HG03457 (cell line): Measurements from ENCODE around the gene DNASE1L2.
A peak's percentile ranks its signal among the peaks of the same experiment; 100 is the strongest.

Experiments
- ATAC-seq: cut with Tn5 transposase; IDR thresholded peaks from one replicate; pipeline ENCODE4 v1.9.1; 2021; ENCODE audit warnings: moderate number of reproducible peaks; ENCODE audit not compliant: unreplicated experiment

DNASE1L2 gene

DNA sequence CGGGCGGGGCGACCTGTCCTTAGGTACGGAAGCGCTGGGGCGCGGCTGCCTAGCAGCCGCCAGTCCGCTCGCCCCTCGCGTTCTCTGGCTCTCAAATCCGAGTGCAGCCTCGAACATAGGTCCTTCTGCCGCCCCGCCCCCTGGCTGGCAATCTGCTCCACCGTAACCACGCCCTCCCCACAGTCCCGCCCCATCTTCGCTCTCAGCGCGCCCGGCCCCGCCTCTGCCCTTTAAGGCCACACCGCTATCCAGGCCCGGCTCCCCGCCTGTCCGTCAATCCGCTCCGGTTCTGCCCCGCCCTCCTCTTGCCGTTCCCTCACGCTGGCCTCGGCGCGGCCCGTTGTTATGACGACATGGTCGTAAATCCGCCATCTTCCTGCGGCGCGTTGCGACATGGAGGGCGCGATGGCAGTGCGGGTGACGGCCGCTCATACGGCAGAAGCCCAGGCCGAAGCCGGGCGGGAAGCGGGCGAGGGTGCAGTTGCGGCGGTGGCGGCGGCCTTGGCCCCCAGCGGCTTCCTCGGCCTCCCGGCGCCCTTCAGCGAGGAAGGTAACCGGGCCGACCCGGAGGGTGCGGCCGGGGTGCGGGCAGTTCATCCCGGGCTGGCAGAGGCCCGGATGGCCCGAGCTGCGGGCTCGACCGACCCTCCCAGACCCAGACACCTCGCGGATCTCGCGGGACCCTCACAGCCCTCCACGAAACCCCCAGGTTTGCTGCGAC is 12.9 kb upstream of the DNASE1L2 start, which contains the start of gene E4F1:
Gene E4F1 (plus strand): TSS at position 371 of the 721 bp plus-strand sequence. CDS start 23 bp downstream, at position 394.
- peak; percentile 78 for ATAC-seq

DNA sequence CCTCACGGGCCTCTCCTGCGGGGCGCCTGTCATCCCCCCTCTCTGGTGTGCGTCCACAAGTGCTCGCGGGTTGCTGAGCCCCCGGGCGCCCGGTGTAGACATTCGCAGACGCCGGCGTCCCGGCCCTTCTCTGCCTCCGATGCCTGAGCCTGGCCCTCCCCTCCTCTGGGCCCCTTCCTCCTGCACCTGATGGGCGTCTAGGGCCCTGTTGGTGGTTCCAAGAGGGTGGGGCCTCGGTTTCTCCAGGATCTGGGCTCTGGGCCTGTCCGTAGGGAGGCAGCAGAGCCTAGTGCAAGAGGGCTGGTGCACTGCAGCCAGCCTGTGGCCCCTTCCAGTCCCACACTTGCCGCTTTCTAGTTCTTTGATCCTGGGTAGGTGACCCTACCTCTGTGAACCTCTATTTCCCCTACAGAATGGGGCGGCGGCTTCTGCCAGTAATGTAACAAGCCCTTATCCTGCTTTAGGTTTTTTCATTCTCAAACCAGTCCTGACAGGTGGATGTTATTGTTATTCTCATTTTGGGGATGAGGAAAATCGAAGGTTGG is 12.2 kb upstream of the DNASE1L2 start:
- ATAC-seq = peak; percentile 4

DNA sequence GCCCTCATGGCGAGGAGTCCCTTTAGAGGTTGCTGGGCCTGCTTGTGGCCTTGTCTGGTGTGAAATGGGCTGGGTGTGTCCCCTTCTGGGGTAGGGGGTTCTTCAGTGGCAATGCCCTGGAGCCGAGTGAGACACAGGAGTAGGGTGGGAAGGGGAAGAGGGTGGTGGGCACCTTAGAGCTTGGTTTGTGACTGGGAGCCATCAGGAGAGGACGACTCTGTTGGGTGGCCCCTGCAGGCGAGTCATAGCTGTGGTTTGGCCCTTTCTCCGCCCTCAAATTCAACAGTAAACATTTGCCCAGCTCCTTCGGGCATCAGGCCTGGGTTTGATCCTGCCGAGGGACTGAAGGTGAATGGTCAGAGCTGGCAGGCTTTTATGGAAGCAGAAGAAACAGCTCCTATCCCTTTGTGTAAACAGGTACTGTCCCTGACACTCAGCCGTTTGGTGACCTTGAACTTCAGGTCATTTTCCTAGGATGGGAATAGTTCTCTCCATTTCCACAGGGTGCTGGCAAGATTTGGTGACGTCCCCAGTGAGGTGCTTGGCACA is 9.9 kb upstream of the DNASE1L2 start:
- ATAC-seq = no peak

DNA sequence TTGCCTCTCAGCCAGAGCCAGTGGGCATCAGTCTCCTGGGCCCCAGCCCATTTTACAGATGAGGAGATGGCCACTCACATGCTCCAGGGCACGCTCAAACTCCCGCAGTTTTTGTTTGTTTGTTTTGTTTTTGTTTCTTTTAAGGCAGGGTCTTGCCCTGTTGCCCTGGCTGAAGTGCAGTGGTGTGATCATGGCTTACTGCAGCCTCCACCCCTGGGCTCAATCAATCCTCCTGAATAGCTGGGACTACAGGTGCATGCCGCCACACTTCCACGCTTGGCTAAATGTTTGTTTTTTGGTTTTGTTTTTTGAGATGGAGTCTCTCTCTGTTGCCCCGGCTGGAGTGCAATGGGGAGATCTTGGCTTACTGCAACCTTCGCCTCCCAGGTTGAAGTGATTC is 9.3 kb upstream of the DNASE1L2 start:
- no peak for ATAC-seq

DNA sequence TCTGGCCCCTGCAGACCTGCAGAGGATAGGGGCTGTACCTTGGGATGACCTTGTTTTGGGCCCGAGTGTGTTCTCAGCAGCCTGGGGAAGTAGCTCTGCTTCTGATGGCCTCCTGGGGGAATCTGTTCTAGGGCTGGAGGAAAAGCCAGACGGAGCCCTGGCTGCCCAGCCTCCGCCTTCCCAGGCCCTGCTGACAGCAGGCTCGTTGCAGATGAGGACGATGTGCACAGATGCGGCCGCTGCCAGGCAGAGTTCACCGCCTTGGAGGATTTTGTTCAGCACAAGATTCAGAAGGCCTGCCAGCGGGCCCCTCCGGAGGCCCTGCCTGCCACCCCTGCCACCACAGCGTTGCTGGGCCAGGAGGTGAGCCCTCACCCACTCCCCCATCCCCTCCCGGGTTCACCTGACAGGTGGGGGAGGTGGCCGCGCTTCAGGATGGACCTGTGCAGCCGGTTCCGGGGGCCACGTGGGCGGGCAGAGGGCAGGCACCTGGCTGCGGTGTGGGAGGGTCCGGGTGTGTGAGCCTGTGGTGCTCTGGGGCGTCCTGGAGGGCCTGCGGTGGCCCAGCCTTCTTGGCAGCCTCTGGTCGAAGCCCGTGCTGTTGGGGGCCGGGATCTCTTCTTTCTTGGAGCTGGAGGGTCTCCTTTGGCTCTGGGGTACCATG is 8.0 kb upstream of the DNASE1L2 start:
- ATAC-seq = no peak

DNA sequence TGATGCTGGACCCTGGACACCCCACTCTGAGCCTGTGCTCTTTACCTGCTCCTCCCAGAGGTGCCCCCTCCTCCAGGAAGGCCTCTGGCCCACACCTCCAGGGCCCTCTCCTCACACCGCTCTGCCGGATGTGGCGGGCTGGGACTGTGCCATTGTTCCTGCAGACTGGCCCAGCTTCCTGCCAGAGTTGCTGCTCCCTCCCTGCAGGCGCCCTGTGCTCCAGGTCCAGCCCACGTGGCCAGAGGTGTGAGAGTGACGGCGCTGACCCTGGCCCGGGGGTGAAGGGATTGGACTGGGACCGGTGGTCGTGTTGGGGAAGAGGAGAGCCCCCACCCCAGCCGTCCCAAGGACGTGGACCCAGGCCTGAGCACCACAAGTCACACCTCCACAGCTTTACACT is 7.2 kb upstream of the DNASE1L2 start:
- ATAC-seq = no peak

DNA sequence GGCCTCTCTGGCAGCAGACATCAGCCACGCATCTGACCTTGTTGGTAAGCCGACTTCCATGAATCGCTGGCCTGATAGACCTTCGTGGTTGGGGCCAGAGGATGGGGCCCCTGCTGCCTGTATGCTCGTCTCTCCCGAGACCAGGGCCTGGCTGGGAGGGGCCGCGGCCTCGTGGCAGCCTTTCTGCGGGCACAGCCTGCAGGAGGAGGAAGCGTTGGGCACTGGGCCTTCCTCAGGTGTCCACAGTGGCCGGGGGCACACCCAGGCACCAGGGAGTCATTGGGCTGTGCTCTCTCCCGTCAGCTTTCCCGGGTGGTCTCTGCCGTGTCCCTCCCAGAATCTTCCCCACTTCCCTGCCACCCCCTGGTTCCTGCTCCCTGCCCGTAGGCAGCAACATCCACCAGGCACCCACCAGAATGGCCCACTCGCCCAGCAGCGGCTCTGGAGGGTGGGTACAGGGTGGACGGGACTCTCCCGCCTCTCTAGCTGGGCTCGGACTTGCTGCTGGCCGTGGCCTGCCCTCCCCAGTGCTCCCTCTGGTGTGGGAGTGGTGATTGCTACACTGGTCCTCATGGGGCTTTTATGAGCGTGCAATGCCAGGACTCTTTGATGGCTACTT is 6.5 kb upstream of the DNASE1L2 start:
- no peak for ATAC-seq

DNA sequence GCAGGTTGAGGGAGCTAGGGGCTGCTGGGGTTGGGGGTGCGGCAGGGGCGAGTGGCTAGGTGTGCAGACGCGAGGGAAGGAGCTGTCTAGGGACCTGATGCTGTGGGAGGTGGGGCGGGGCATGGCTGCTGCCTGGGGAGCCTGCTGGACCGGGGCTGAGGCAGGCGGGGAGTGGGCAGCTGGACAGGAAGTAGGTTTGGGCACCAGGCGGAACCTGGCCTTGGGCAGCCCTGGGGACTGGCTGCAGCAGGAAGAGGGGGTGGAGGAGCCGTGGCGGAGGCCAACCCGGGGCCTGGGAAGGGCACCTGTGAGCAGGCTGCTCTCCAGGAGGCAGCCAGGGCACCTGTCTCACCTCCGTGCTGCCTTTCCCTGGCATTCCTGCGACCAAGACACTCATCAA is 5.9 kb upstream of the DNASE1L2 start:
- ATAC-seq = no peak

DNA sequence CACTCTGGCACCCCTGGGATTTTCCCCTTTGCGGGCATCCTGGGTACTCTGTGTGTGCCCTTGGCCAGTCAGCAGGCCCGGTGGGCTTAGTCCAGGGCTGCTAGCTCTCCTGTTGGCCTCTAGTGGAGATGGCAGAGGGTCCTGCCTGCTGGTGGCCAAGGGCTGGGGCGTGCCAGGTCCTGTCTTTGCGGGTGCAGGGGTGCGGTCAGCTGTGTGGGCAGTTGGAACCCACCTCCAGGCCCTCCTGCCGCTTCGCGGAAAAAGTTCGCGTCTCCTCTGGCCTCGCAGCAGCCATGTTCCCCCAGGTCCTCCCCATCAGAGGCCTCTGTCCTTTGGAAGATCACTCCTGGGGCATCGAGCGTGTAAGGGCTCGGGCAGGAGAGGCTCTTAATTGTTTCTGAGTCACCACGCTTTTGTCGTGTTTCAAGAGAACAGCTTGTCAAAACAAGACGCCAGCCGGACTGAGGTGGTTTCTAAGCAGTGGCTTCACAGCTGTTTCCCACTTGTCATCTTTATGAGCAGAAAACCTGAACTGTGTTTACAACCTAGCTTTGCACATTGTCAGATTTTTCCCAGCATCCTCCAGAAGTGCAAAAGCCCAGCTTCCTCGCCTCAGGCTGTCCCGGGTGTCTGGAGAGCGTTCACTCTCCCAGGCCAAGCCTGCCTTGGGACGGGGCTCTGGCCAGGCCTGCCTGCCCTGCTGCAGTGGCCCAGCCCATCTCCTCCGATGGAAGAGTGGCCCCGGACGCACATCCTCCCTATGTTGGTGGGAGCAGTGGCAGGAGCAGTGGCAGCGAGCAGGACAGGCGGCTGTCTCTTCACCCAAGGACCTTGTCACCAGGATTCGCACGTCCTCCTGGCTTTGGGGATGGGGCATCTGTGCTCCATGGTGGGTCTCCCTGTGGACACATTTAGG is 5.0 kb upstream of the DNASE1L2 start:
- ATAC-seq = no peak

DNA sequence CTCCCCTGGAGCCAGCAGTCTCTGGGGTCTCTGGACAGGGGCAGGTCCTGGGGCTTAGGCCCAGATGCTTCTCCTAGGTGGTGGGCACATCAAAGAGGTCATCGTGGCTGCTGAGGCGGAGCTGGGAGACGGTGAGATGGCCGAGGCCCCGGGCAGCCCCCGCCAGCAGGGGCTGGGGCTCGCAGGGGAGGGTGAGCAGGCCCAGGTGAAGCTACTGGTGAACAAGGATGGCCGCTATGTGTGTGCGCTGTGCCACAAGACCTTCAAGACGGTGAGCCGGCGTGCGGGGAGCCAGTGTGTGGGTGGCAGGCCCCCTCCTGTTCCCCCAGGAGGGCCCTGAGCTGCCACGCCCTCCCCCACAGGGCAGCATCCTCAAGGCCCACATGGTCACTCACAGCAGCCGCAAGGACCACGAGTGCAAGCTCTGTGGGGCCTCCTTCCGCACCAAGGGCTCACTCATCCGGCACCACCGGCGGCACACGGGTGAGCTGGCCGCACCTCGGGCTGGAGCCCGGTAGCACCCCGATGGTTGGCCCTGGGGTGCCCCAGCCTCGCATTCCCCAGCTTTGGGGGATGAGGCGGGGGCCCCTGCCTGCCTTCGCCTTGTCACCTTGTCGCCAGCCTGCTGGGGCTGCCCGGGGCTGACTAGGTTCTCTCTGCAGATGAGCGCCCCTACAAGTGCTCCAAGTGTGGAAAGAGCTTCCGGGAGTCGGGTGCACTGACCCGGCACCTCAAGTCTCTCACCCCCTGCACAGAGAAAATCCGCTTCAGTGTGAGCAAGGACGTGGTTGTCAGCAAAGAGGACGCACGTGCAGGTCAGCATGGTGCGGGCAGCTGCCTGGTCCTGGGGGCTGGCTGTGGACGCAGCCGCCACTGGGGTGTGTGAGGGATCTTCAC is 3.9 kb upstream of the DNASE1L2 start:
- no peak for ATAC-seq

DNA sequence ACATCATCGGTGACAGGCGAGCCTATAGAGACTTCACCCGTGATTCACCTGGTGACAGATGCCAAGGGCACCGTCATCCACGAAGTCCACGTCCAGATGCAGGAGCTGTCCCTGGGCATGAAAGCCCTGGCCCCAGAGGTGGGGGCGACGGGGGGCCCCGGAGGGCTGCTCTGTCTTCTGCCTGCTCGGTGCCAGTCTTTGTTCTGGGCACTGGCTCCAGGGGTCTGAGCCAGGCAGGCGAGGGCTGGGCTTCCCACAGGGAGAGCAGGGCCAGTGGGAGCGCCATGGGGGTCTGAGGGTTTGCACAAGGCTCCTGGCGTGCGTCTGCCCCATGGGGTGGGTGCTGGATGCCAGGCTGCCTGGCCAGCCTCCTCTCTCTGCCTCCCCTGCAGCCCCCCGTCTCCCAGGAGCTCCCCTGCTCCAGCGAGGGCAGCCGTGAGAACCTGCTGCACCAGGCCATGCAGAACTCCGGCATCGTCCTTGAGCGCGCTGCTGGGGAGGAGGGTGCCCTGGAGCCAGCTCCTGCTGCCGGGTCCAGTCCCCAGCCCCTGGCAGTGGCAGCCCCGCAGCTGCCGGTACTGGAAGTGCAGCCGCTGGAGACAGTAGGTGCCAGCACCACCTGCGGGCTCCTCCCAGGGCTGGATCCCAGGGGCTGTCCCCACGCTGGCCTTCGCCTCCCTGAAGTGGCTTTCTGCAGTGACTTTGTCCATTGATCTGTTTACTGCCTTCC is 3.0 kb upstream of the DNASE1L2 start:
- ATAC-seq = no peak

DNA sequence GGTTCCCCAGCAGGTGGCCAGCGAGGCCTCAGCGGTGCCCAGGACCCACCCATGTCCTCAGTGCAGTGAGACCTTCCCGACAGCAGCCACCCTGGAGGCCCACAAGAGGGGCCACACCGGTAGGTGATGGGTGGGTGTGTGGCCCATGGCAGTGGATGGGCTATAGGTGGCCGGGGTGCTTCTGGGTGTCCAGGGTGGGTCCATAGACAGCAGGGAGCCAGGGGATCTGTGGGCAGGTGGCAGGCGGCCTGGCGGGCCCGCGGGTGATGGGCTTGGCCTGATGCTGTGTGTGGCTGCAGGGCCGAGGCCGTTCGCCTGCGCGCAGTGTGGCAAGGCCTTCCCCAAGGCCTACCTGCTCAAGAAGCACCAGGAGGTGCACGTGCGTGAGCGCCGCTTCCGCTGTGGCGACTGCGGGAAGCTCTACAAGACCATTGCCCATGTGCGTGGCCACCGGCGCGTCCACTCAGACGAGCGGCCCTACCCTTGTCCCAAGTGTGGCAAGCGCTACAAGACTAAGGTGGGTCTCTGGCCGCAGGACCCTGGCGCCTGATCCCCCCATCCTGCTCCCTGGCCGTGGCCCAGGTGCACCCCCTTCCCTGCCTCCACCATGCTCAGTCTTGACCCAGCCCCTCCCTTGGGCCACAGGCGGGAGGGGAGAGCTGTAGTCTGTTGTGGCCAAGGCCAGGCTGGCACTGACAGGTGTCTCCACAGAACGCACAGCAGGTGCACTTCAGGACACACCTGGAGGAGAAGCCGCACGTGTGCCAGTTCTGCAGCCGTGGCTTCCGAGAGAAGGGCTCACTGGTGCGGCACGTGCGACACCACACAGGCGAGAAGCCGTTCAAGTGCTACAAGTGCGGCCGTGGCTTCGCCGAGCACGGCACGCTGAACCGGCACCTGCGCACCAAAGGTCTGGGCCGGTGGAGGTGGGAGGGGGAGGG is 2.1 kb upstream of the DNASE1L2 start:
- ATAC-seq = no peak

DNA sequence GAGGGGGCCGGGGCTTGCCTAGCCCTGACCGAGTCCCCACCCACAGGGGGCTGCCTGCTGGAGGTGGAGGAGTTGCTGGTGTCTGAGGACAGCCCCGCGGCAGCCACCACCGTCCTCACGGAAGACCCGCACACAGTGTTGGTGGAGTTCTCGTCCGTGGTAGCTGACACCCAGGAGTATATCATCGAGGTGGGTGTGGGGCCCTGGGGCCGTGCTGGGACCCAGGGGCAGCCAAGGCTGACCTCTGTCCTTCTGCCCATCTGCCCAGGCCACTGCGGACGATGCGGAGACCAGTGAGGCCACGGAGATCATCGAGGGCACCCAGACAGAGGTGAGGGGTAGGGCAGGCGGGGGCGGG is 1.5 kb upstream of the DNASE1L2 start:
- no peak for ATAC-seq

DNA sequence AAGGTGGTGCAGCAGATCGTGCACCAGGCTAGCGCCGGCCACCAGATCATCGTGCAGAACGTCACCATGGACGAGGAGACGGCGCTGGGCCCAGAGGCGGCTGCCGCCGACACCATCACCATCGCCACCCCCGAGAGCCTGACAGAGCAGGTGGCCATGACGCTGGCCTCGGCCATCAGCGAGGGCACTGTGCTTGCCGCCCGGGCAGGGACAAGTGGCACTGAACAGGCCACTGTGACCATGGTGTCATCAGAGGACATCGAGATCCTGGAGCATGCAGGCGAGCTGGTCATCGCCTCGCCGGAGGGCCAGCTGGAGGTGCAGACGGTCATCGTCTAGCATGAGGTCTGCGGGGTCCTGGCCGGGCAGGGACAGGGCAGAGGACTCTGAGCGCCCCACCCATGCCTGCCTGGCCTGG is 1.0 kb upstream of the DNASE1L2 start:
- no peak for ATAC-seq

DNA sequence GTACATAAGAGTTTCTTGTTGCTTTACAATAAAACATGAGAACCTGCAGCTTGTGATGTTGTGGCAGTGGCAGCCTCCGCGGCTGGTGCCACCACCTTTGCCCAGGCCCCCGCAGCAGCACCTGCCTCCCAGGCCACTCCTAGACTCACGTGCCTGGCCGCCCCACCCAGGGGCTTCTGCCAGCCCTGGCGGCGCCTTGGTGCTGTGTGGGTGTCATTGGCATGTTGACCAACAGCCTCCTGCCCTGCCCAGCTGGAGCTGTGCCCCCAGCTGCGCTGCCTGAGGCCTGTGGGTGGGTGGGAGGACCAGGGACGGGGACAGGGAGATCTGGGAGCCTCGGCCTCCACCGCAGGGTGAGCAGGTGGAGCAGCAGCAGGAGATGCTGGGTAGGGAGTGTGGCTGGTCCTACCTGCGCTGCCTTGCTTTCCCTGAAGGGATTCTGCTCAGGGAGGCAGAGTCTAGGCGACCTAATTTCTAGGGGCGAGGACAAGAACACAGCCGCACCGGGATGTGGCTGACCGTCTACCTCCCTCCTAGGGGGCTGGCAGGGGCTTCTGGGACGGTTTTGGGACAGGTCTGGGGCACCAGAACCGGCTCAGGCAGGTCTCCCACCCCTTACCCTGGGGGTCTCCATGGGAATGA is 428 bp upstream of the DNASE1L2 start:
- no peak for ATAC-seq

DNA sequence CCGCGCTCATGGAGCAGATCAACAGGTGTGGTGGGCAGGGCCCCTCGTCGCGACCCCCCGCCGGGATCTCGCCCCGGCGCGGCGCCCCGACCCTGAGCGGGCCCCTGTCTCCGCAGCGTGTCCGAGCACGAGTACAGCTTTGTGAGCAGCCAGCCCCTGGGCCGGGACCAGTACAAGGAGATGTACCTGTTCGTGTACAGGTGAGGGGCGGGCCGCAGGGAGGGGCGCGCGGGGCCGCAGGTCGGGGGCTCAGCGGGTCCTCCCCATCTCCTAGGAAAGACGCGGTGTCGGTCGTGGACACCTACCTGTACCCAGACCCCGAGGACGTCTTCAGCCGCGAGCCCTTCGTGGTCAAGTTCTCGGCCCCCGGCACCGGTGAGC is 848 bp downstream of the DNASE1L2 start:
- ATAC-seq = no peak

DNA sequence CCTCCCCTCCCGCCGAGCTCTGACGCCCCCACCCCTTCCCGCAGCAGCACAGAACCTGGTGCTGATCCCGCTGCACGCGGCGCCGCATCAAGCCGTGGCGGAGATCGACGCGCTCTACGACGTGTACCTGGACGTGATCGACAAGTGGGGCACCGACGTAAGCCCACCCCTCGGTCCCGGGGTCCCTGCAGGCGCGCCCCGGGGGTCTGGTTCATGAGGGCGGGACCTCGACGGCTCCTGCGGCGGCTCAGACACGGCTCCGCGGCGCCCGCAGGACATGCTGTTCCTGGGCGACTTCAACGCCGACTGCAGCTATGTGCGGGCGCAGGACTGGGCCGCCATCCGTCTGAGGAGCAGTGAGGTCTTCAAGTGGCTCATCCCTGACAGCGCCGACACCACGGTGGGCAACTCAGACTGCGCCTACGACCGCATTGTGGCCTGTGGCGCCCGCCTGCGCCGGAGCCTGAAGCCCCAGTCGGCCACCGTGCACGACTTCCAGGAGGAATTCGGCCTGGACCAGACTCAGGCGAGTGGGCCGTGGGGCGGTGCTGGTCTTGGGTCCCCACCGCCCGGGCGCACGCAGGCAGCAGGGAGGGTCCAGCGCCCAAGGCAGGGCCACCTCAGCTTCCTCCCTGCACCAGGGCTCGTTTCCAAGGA is 1.4 kb downstream of the DNASE1L2 start:
- no peak for ATAC-seq
